ENCODE measurements around the gene CCDC149.

The CCDC149 gene

DNA sequence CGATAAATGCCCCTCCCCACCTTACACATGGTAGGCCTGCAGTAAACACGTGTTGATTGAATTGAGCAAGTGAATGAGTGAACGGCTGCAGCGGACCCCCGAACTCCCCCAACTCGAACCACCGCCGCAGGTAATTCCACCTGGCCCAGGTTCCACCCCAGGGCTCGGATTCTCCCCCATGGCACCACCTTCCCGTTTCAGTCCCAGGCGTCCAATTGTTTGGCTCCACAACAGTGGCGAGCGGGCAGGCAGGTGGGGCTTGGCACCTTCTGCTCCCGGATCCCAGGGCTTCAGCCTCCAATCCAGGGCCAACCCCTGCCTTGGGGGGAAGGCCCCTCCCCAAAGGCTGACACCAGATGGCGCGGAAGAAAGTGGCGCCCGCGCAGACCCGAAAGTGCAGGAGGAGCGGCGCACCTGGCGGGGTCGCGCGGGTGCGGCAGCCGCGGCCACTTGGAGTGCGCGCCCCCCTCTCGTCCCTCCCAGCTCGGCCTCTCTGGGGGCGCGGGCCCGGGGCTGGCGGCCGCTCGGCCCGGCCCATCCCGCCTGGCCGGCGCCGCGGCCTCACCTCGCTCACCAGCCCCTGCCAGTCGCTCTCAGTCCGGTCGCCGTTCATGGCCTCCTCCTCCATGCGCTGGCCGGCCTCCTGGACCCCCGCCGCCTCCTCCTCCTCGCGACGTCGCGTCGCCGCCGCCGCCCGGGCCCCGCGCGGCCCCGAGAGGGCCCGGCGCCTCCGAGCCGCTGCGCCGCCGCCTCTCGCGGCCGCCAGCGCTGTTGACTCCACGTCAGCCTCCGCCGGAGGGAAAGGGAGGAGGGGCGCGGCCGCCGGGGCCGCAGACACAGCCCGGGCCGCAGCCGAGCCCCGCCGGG lies at the start of gene CCDC149:
Gene CCDC149, minus strand, starts transcription at position 791 of the 867 bp plus-strand sequence. Its CDS starts 178 bp downstream, at position 613.
- peak; percentile 37 to 68 for DNase-seq

DNA sequence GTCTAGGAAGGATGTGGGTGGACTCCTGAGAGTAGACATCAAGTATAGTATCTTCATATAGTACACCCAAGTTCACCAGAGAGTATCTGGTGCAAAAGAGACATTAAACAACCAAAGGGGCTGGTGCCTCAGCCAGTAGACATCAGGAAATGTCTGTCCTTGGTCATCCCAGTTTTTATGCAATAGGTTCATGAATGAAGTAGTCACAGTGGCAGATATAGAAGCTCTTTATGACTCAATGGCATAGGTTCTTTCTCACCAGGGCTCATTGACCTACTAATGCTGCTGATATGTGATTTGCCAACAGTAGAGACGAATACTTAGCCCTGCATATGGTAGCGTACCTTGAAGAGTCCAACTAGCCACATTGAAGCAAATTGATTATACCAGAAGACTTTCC lies 45.0 kb upstream of the CCDC149 start:
- no peak for DNase-seq

DNA sequence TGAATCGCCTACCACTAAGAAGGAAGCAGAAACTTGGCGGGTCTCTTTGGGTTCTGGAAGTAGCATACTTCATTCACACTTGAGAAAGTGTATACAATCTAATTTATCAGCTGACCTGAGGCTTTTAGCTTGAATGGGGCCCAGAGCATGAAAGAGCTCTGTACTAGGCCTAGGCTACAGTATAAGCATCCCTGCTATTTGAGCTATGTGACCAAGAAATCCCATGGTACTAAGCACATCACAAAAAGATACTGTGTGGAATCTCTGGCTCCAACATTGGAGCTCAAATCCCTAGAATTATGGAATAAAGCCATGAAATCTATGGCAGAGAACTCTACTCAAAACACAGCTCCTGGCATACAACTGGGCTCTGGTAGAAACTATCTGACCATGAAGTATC lies 43.9 kb upstream of the CCDC149 start:
- no peak for DNase-seq

DNA sequence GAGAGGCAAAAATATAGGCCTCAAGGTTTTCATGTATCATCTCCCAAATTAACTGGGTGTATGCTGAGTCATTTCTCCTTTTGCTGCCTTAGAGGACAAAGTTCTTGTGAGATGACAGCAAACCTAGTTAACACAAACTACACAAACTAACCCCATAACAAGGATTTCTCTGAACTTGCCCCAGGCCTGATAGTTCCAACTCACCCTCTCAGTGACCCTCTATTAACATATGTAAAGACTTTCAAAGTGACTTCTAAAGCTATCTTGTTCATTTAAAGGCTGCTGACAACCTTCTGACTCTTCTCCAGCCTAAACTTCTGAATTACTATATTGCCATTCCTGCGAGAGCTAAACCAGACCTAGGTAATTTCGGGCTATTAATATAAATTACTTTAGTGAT lies 43.2 kb upstream of the CCDC149 start:
- no peak for DNase-seq

DNA sequence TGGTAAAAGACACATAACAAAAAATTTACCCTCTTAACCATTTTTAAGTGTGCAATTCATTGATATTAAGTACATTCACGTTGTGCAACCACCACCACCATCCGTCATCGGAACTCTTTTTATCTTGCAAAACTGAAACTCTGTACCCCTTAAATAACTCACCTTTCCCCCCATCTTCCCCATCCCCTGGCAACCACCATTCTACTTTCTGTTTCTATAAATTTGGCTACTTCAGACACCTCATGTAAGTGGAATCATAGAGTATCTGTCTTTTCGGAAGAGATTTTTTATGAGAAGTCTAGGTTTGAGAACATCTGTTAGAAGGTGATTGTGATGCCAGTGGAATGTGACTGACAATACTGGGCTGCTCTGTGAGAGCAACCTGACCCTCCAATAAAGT lies 39.8 kb upstream of the CCDC149 start:
- no peak for DNase-seq

DNA sequence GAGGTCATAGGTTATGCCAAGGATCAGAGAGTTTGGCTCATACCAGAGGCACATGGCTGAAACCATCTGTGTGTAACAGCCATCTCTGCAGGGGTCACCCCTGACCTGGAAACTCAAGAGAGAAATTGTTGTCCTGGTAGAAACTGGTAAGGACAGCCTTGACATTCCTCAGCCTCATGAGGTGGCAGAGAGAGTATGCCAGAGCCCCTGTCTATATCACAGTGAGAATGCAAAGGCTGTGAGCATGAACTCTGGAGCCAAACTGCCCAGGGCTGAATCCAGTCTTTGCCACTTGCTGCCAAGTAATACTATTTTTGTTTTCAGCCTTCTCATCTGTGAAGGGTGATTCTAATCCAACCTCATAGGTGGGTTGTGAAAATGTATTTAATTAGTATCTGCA lies 37.1 kb upstream of the CCDC149 start:
- no peak for DNase-seq

DNA sequence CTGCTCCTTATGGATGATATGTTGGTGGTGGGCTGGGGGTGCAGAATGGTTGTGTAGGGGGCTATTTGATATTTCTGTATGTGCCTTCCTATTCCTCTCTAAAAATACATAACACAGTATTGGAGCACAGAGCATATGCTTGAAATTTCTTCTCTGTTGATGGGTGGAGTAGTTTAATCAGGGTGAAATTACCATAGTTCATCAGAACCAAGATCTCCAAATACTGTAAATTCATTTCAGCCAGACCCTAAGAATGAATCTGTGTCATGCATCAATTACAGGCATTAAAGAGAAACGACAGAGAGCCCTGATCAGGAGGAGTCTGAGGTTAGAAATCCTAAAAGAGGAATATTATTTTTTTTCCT lies 25.1 kb upstream of the CCDC149 start:
- no peak for DNase-seq

DNA sequence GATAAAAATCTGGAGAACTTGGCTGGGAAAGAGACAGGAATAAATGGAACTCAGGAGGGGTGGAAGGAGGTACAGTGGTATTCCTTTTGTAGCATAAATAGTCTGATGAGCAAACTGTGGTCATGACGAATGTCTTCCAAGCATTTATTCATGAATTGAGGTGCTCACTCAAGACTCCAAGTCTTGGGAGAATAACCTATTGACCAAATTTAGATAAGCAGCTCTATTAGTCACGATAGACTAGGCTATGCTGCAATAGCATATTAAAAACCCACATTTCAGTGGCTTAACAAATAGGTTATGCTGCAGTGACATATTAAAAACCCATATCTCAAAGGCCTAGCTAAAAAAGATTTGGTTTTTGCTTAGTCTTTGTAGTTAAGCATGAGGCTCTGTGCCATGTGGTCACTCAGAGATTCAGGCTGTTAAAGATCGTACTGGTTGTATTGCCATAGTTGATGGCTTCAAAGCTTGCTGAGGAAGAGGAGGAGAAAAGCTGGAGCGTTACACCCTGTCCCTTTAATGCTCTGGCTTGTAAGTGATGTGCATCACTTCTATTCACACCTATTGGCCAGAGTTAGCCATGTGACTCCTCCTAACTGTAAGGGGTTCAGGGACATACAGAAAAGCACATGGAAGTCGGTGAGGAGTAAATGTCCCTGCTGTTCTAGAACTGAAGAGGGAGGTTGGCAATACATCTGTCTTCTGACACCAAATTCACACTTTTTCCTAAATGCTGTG lies 24.5 kb upstream of the CCDC149 start:
- no peak for DNase-seq

DNA sequence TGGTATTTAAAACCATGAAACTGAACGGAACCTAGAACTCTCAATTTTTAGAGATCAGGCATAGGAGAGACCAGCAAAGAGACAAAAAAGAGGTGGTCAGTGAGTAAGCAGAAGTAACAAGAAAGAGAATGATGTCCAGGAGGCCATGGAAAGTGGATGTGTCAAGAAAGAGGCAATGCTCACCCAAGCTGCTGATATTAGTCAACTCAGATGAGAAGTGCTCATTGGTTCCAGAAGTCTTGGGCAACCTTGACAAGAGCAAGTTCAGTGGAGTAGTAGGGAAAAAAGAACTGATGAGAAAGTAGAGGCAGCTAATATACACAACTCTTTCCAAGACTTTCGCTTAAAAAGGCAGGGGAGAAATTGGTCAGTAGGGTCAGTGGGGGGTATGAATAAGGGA lies 23.0 kb upstream of the CCDC149 start:
- no peak for DNase-seq

DNA sequence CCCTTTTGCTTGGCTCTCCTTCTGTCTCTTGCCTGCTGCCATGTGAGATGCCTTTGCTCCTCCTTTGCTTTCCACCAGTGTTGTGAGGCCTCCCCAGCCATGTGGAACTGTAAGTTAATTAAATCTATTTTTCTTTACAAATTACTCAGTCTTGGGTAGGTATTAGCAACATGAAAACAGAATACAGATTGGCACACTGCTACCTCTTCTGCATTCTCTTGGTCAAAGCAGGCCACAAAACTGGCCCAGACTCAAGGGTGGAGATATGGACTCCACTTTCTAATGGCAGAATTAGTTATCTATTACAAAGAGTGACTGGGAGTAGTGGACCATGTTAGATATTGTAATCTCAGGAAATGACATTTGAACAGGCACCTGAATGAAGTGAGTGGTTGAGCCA lies 21.5 kb upstream of the CCDC149 start:
- DNase-seq: no peak

DNA sequence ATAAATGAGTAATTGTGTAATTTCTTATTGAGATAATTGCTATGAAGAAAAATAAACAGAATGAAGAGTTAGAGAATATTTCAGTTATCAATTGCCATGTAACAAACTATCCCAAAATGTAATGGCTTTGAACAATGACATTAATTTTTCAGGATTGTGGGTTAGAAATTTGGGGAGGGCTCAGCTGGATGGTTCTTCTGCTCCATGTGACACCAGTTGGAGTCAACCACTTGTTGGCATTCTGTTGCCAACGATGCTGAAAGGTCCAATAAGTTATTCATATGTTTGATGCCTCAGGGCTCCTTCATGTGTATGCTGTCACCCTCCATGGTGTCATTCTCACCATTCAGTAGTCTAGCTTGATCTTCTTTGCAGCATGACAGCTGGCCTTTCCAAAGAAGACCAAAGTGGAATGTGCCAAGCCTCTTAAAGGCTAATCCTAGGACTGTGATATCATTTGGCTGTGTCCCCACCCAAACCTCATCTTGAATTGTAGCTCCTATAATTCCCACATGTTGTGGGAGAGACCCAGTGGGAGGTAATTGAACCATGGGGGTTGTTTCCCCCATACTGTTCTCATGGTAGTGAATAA lies 20.9 kb upstream of the CCDC149 start:
- DNase-seq: no peak

DNA sequence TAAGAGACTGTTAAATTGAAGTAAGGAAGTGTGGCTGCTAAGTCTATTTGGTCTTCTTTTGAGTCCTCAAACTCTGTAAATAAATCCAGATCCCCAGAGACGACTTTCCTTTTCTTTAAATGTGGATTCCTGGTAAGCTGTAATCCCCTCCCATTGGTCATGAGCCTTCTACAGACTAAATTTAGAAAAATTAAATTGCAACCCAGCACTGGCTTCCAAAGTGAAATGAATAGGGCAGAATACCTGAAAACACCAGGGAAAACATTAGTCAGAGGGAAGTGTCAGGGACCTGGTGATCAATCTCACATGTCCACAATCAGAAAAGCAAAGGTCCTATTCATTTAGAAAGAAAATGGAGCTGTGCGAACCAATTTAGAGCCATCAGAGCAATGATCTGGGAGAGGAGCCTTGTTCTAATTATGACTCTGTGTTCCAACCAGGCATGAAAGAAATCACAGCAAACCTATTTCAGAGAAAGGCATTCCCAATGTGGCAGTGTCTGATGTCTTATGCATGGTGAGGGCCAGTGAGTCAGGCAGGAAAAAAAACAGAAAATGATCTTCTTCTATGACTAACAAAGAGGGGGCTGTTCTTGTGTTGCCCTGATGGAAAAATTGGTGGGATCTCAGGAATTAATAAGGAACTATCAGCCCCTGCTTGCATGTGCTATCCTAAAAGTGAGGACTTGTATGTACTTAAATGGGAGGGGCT lies 19.8 kb upstream of the CCDC149 start:
- DNase-seq: no peak

DNA sequence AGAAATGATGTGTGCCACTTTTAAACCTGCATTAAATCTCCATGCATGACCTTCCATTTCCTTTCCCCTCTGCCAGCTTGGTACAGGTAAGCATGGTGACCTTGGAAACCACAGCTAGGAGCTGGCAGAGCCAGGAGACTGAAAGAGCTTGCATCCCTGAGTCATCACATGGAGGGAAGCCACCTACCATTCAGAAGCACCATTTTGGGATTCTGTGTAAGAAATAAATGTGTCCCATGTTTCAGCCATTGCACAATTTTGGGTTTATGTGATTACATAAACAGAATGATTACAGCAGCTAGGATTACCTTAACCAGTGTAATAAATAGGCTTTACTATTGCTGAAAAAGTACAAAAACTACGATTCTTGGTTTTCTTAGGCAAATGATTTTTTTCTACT lies 17.3 kb upstream of the CCDC149 start:
- DNase-seq: no peak

DNA sequence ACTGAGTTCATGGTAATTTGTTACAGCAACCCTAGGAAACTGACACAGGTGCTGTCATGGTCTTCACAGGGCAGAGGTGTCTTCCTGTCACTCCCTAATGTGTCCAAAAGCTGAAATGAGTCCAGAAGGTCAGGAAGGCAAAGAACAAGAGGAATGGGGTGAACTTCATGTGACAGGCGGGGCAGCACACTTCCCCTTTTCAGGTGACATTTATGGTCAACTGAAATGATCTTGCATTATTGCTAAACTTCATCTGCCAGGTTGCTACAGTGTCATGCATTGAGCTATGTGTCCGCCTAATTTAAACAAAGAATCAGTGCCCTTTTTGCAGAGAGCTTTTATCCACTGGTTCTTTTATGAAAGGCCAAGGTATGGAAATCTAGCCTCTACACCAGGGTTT lies 15.9 kb upstream of the CCDC149 start:
- DNase-seq: no peak

DNA sequence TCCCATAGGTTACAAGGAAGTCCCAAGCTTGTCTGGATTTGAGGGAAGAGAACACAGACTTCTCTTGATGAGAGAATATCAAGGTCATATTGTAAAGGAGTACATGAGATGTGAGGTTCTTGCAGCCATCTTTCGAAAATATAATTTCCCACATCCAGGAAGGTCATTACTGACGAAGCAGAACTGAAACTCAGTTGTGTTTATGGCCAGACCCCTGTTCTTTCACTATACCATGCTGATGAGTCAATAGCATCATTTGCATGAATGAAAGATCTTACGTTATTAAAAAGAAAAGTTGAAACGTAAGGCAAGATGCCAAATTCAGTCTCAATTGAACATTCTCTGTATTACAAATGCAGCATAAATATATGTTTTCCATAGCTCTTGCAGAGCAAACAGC lies 14.2 kb upstream of the CCDC149 start:
- no peak for DNase-seq

DNA sequence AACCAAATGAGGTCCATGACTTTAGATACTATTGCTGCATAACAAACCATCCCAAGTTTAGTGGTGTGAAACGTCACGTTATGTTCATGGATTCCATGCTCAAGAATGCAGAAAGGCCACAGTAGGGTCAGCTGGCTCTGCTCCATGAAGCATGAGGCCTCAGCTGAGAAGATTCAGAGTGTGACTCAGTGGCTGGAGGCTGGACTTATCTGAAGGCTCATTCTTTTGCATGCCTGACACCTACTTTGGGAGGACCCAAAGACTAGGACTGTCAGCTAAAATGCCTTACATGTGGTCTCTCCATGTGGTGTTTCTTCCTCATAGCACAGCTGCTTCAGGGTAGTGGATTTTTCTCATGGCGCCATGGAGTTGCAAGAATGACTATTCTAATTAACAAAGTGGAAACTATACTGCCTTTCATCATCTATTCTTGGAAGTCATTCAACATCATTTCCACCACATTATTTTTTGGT lies 11.5 kb upstream of the CCDC149 start:
- no peak for DNase-seq

DNA sequence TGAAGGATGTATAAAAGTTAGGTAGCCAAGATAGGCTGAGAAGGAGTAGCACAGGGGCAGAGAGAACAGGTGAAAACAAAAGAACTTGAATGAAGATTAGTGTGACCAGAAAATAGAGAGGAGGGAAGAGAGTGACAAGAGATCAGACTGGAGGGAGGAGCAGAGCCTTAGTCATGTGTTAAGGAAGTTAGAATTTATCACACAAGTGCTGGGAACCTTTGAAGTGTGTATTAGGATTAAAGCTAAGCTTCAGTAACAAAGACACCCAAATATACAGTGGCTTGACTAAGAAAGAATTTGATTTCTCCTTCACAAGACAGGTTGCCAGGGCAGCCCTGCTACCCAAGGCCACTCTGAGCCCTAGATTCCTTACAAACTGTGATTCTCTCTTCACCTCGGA lies 10.7 kb upstream of the CCDC149 start:
- DNase-seq: no peak

DNA sequence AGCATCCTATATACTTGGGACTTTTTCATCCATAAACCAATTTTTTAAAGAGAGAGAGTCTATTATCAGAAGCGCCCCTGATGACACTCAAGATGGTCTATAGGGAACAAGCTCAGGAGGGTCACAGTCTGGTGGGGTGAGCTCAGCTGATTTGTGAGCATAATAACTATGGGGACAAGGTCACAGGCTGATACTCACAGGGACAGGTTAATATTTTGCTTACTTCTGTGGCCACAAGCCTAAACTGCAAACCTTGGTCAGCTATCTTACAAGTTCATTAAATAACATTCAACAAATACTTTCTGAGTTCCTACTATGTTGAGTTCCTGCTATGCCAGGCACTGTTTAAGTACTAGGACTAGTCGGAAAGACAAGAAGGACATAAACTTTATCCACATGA lies 10.2 kb upstream of the CCDC149 start:
- DNase-seq: no peak

DNA sequence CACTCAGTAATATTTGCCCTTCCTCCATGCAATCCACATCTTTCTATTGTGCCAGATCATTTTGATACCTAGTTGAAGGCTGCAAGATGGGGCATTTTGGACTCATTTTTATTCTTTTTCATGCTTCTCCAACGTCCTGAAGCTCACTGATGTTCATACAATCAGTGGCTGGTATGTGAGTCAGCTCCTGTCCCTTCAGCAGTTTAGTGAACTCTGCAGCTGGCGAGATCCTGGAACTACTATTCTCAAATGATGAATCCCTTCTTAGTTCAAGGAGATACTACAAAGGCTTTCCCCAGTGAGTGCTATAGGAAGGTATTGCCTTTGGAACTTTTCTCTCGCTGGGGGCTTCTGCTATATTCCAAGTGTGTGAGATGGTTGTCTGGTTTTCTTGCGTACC lies 9.6 kb upstream of the CCDC149 start:
- no peak for DNase-seq

DNA sequence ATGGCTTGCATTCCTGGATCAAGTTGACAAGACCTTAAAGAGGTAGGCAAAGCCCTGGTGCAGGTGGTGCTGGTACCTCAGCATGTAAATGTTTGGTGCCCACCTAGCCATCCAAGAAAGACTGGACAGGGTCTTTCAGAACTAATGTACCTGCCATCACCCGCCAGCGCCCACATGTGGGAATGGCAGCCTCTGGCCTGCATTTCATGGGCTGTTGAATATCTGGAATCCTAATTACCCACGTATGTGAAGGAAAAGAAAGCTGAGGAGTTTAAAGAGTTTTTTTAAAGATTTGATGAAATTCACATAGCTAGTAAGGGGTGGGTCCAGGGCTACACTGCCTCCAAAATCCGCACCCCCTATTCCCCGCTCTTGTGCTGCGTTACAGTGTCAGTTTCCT lies 8.6 kb upstream of the CCDC149 start:
- DNase-seq: no peak

DNA sequence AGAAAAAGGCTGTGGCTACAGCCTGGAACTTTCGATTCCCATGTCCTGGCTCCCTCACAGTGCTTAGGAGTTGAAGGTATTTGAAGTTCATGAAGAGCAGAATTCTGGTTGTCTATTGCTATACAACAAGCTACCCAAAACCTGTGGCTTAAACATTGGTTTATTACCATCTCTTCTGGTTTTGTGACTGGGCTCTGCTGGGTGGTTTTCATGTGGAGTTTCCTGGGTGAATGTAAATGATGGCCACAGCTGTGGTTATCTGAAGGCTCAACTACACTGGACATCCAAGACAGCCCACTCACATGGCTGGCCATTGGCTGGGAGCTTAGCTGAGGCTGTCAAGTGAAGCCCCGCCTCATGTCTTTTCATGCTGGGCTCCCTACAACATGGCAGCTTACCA lies 7.2 kb upstream of the CCDC149 start:
- DNase-seq: no peak

DNA sequence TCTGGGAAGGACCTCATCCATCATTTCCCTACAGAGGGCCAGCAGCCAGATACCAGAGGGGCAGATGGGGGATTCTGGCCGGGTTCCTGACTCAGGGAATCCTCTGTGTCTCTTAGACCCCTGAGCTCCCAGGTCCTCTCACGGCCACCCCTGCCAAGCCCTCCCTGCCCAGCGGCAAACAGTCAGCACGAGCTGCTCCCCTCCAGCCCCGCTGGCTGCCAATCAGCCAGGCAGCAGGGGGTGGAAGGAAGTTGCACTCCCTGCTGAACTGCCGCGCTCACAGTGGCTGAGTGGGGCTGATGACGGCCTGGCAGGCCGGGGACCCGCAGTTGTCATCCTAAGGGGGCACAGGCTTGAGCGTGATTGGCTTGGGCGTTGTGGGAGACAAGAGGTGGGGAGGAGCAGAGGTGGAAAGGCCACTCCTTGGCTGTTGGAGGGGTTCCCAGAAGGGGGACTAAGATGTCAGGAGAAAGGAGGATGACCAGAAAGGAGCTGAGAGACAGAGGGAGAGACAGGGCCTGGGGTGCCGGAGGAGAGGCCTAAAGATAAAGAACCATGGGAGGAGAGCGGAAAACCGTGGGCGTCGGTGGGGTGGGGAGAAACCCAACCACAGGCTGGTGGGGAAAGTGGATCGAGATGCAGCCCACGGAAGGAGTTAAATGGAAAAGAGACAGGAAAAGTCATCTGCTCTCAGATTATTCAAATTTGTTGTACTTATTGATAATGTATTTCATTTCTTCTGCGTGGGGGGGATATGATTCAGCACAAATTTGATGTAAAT lies 4.4 kb upstream of the CCDC149 start:
- DNase-seq: no peak
